GM18867 (cell line): ENCODE data around the gene L3MBTL1.
"Not testable (repeated sequence)": the region's sequence is repeated elsewhere in the genome, so short reads cannot be mapped to it uniquely, and the experiment has no call there.

Experiments
- ATAC-seq: cut with Tn5 transposase; IDR thresholded peaks from one replicate; pipeline ENCODE4 v1.9.1; 2021; ENCODE audit warnings: mild to moderate bottlenecking, moderate library complexity; ENCODE audit not compliant: unreplicated experiment

The L3MBTL1 gene

DNA sequence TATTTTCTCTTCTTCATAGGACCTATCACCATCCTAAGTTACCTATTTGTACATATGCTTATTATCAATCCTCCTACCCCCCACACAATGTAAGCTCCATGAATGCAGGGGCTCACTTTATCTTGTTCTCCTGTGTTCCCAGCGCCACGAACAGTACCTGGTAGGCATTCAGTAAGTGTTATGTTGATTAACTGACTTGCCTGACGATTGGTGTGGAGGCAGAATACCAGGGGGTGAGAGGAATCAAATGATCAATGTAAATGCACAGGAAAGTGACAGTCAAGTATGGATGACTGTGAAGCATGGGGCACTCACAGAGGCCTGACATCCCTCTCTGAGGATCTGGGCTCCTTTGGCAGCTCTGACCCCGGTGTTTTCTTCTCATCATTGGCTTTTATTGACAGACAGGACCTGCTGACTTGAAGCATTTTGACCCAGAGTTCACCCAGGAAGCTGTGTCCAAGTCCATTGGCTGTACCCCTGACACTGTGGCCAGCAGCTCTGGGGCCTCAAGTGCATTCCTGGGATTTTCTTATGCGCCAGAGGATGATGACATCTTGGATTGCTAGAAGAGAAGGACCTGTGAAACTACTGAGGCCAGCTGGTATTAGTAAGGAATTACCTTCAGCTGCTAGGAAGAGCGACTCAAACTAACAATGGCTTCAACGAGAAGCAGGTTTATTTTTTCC, 77.1 kb downstream of the L3MBTL1 start:
- no peak for ATAC-seq

DNA sequence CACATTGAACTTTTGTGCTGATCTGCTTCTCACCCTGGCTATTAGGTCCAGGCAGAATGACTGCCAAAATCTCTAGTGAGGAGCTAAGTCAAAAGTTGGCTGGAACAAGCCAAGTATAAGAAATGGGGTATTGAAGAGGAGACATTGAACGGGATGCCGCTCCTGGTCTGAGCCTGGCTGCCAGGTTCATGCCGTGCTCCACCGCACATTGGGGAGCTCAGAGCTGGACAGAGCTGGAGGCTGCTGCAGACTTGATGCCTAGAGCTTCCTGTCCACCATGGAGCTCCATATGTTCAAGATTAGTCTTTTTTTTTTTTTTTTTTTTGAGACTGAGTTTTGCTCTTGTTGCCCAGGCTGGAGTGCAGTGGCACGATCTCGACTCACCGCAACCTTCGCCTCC, 79.1 kb downstream of the L3MBTL1 start:
- no peak for ATAC-seq

DNA sequence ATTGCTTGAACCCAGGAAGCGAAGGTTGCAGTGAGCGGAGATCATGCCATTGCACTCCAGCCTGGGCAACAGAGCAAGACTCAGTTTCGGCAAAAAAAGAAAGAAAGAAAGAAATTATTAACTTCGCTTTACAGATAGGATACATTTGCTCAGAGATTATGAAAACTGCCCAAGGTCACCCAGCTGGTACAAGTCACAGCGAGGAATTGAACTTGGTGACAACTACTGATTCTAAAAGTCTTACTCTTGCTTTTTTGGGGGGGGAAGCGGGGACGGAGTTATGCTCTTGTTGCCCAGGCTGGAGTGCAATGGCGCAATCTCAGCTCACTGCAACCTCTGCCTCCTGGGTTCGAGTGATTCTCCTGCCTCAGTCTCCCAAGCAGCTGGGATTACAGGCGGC, 81.0 kb downstream of the L3MBTL1 start:
- ATAC-seq = not testable (repeated sequence)

DNA sequence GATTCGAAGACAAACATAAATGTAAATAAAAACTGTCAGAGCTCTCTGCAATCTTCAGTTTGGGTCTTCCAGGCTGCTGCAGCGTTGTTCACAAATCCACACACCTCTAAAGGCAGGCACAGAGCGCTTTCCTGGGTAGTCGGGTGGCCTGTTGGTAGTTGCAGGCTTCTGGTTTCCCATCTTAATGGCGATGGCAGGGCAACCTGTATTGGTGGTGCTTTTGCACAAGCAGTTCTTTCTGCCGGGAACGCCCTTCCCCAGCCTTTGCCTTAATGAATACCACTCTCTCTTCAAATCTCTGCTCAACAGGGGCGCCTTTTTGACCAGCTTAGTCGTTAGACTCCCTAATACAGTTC, 82.5 kb downstream of the L3MBTL1 start:
- no peak for ATAC-seq

DNA sequence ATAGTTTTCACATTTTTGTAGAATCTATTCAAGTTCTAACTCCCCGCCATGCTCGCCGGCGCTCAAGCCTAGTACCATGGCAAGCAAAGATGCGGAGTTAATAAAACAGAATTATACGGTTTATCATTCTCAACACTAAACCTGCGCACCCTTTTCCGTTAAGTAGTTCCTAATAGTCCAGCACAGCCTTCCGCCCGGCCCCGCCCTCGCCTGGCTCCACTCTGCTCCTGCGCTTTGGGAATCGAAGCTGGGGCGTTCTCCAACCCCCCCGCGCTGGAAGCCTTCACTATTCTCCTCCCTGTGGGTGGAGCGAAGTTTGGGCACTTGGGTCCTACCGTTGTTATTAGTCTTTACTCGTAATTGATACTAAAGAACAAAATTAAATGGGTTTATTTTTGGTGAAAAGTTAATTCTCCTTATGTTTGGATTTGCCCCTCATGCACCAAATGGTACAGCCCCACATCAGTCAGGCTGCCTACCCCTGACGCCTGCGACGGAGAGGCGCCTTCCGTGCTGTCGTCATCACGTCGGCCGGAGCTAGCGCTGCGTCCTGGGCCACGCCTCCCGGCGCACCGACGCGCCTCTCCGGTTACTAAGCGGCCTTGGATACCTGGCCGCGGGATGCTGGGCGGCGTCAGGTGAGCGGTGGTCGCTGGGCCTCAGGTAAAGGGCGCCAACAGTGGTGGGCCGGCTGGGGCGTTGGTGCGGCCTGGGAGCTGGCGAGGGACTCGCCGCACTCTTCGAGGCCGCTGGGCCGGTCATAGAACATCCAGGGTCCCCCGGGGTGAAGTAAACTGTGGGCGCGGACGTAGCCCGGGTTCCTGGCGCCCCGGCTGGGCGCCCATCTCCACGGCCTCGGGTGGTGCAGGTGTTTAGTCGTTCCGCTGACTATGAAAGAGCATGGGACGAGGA, 83.2 kb downstream of the L3MBTL1 start, which contains the start of gene IFT52:
Gene IFT52, plus strand, starts transcription at position 546 of the 912 bp plus-strand sequence. CDS start 3,762 bp downstream, outside the sequence.
- ATAC-seq = peak; percentile 99
